ENCODE measurements around the gene CPA4.
"Not testable (repeated sequence)": the region's sequence is repeated elsewhere in the genome, so short reads cannot be mapped to it uniquely, and the experiment has no call there.

The CPA4 gene

GRCh38 chr7:130301501-130302020 lies 8.6 kb downstream of the CPA4 start:
- no peak for DNase-seq (ENCODE audit: low read depth in 2 of 3, low spot score in 1 of 3)

DNA sequence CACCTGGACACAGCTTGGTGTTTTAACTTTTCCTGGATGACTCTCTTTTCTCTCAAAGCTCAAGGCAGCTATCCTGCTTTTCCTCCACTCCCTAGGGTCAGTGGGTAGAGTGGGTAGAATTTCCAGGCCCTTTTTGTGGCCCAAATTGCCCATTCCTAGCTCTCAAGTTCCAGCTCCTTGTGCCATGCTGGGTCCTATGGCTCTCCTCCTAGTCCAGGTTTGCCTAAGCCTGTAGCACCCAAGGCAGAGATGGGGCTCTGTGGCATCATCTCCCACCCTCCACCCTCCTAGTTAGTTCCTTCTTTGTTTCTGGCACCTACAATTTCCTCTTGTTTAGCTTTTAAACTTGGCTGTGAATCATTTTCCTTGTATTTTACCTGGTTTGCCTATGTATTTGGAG lies 9.7 kb downstream of the CPA4 start:
- no peak for DNase-seq (ENCODE audit: low read depth in 2 of 3, low spot score in 1 of 3)

GRCh38 chr7:130303127-130303526 lies 10.2 kb downstream of the CPA4 start:
- DNase-seq (ENCODE audit: low read depth in 2 of 3, low spot score in 1 of 3) = no peak

DNA sequence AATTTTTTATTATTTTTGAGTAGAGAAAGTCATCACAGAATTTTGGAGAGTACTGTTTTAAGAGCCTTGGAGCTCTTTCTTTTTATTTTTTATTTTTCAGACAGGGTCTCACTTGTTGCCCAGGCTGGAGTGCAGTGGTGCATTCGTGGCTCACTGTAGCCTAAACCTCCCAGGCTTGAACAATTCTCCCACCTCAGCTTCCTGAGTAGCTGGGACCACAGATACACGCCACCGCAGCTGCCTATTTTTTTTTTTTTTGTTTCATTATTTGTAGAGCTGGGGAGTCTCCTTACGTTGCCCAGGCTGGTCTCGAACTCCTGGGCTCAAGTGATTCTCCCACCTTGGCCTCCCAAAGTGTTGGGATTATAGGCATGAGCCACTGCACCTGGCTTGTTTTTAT lies 10.6 kb downstream of the CPA4 start:
- DNase-seq (ENCODE audit: low read depth in 2 of 3, low spot score in 1 of 3) = no peak

DNA sequence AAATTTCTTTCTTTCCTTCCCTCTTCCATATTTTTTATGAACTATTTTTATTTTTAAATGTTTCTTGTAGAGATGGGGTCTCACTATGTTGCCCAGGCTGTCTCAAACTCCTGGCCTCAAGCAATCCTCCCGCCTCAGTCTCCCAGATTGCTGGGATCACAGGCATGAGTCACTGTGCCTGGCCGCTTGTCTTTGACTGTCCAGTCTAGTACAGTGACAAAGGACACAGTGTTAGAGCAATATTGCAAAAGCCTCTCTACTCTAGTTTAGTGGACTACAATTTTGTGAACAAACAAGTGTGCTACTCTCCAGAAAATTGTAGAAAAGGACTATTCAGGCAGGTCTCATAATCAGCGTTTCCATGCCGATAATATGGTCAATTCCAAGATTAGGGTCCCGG lies 11.0 kb downstream of the CPA4 start:
- DNase-seq (ENCODE audit: low read depth in 2 of 3, low spot score in 1 of 3) = no peak

GRCh38 chr7:130304878-130305277 lies 11.9 kb downstream of the CPA4 start:
- no peak for DNase-seq (ENCODE audit: low read depth in 2 of 3, low spot score in 1 of 3)

GRCh38 chr7:130305433-130306042 lies 12.6 kb downstream of the CPA4 start:
- DNase-seq (ENCODE audit: low read depth in 2 of 3, low spot score in 1 of 3) = no peak

DNA sequence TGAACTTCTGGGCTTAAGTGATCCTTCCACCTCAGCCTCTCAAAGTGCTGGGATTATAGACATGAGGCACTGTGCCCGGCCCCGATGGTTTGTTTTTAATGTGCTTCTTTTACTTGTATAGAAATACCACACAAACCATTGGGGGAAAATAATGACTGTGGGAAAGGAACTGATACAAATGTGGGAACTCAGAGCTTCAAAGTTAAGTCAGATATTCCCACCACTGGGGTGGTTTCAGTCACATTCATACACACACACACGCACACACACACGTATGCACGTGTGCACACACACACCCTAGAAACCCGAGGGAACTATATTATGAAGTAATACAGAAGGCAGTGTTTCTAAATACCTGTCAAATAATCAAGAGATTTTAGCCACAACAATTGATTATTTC lies 17.0 kb downstream of the CPA4 start:
- no peak for DNase-seq (ENCODE audit: low read depth in 2 of 3, low spot score in 1 of 3)

- no peak for DNase-seq (ENCODE audit: low read depth in 2 of 3, low spot score in 1 of 3)
Observed at GRCh38 chr7:130314305-130314704, 21.3 kb downstream of the CPA4 start.

DNA sequence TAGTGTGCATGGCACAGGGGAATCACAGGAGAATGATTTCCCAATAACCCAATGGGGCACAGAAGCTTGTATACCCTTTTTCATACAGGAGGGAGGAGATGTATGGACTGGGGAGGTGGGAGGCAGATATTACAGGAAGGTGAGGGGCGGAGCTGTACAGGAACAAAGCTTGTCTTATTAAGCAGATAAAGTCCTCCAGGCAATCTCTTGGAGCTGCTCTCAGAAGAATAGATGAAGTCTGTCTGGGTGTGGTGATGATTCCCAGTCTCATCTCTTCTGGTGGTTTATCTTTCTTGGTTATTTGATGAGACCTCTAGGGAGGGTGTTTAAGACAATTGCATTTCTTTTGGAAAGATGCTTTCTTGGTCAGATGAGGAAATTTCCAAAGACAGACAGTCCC lies 26.6 kb downstream of the CPA4 start:
- no peak for DNase-seq (ENCODE audit: low read depth in 2 of 3, low spot score in 1 of 3)

DNA sequence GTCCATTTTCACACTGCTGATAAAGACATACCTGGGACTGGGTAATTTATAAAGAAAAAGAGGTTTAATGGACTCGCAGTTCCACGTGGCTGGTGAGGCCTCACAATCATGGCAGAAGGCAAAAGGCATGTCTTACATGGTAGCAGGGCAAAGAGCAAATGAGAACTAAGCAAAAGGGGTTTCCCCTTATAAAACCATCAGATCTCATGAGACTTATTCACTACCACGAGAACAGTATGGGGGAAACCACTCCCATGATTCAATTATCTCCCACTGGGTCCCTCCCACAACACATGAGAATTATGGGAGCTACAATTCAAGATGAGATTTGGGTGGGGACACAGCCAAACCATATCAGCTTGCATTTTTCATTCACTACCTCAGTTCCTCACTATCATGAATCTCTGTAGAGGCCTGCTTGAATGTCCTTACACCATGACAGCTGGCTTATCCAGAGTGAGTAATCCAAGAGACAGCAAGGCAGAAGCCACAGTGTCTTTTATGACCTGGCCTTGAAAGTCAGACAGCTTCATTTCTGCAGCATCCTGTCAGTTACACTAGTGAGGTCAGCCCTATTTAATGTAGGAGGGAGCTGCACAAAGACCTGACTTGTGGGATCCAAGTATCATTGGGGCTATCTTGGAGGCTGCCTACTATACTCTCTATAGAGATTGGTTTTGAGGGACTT lies 28.7 kb downstream of the CPA4 start:
- DNase-seq (ENCODE audit: low read depth in 2 of 3, low spot score in 1 of 3) = not testable (repeated sequence)

DNA sequence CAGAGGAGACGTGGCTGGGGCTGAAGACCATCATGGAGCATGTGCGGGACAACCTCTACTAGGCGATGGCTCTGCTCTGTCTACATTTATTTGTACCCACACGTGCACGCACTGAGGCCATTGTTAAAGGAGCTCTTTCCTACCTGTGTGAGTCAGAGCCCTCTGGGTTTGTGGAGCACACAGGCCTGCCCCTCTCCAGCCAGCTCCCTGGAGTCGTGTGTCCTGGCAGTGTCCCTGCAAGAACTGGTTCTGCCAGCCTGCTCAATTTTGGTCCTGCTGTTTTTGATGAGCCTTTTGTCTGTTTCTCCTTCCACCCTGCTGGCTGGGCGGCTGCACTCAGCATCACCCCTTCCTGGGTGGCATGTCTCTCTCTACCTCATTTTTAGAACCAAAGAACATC lies 29.7 kb downstream of the CPA4 start:
- no peak for DNase-seq (ENCODE audit: low read depth in 2 of 3, low spot score in 1 of 3)

GRCh38 chr7:130324306-130324943 lies 31.5 kb downstream of the CPA4 start:
- DNase-seq (ENCODE audit: low read depth in 2 of 3, low spot score in 1 of 3) = no peak

GRCh38 chr7:130329681-130330080 lies 36.7 kb downstream of the CPA4 start:
- DNase-seq (ENCODE audit: low read depth in 2 of 3, low spot score in 1 of 3) = no peak

GRCh38 chr7:130332259-130333053 lies 39.5 kb downstream of the CPA4 start:
- DNase-seq (ENCODE audit: low read depth in 2 of 3, low spot score in 1 of 3) = no peak

- no peak for DNase-seq (ENCODE audit: low read depth in 2 of 3, low spot score in 1 of 3)
Observed at GRCh38 chr7:130333832-130334231, 40.9 kb downstream of the CPA4 start.

DNA sequence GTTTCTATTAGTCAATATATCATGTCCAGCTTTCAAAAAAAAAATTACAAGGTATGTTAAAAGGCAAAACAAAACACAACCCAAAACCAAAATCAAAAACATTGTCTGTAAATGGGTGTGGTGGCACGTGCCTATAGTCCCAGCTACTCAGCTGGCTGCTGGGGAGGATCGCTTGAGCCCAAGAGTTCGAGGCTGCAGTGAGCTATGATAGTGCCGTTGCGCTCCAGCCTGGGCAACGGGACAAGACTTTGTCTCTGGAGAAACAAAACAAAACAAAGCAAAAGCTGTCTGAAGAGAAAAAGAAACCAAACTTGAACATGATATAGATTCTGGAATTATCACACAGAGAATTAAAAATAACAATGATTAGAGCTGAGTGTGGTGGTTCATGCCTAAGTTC lies 41.3 kb downstream of the CPA4 start:
- no peak for DNase-seq (ENCODE audit: low read depth in 2 of 3, low spot score in 1 of 3)

GRCh38 chr7:130337410-130337971 lies 44.5 kb downstream of the CPA4 start:
- no peak for DNase-seq (ENCODE audit: low read depth in 2 of 3, low spot score in 1 of 3)

GRCh38 chr7:130338233-130338632 lies 45.3 kb downstream of the CPA4 start:
- no peak for DNase-seq (ENCODE audit: low read depth in 2 of 3, low spot score in 1 of 3)

DNA sequence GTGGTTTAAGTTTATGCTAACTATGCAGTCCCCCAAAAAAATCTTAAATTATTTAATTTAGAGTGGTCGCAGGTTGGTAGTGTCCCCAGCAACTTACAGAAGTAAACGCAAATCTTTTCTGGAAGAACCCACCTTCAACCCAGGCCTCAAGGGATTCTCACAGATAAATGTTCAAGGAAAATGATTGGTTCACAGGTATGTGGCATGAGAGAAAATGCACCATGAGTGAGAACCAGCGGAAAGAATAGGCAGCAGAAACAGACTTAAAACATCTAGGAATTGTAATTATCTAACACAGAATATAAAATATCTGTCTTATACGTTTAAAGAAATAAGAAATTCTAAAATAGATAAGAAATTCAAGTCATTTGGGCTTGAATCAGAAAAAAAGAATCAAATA lies 48.9 kb downstream of the CPA4 start:
- DNase-seq (ENCODE audit: low read depth in 2 of 3, low spot score in 1 of 3) = no peak

GRCh38 chr7:130342701-130343380 lies 49.9 kb downstream of the CPA4 start:
- no peak for DNase-seq (ENCODE audit: low read depth in 2 of 3, low spot score in 1 of 3)
